NB4 (cell line): Measurements from ENCODE around the gene SYCP2.

ENCODE experiments used
- DNase-seq: peaks from one replicate; pipeline ENCODE4 v3.0.0; 2010; ENCODE audit warnings: low read depth
- H3K4me3 ChIP-seq: one replicate; pipeline ENCODE4 v1.5.1; 2011; ENCODE audit warnings: mild to moderate bottlenecking, low read depth, low read length, moderate library complexity
- MYC ChIP-seq: IDR thresholded peaks from 2 replicates; pipeline ENCODE4 v1.6.1; 2011; ENCODE audit warnings: low read depth, low read length
- POLR2A ChIP-seq: IDR thresholded peaks from 2 replicates; pipeline ENCODE4 v1.6.1; 2011; ENCODE audit warnings: mild to moderate bottlenecking; ENCODE audit not compliant: insufficient read length; ENCODE audit errors: extremely low read depth
- TF ChIP-seq, protein P1 (sequence below): IDR thresholded peaks from one replicate; pipeline ENCODE4 v1.5.1; 2012; ENCODE audit warnings: low read depth, low read length
- TF ChIP-seq, protein P2 (sequence below): IDR thresholded peaks from 2 replicates; pipeline ENCODE4 v1.6.1; 2011; ENCODE audit warnings: low read depth, low read length

Gene SYCP2

DNA sequence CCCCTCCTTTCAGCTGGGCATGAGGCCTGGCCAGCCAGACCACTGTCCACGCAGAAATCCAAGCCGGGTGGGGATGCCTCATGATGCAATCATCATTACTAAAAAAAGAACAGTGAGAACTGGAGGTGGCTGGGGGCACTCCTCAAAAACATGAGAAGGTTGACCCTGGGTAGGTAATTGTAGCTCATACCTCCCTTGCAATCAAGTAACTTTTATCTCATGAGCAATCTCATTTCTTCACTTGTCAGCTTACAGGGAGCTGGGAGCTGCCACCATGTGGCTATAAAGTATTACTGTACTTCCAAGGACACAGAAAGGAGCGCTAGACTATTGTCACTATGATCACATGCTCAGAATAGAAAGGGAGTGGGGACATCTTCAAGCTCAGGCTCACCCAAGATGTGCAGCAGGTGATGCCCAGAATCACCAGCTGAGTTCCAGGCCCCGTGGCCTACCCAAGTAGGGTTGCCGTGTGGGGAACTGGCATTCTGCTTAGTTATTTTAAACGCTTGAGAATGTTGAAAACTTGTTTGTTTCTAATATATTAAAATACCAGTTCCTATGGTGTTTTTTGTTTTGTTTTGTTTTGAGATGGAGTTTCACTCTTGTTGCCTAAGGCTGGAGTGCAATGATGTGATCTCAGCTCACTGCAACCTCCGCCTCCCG, 21.8 kb upstream of the SYCP2 start:
- H3K4me3 ChIP-seq: no peak overlapping the region
- DNase-seq: peak; percentile 63

DNA sequence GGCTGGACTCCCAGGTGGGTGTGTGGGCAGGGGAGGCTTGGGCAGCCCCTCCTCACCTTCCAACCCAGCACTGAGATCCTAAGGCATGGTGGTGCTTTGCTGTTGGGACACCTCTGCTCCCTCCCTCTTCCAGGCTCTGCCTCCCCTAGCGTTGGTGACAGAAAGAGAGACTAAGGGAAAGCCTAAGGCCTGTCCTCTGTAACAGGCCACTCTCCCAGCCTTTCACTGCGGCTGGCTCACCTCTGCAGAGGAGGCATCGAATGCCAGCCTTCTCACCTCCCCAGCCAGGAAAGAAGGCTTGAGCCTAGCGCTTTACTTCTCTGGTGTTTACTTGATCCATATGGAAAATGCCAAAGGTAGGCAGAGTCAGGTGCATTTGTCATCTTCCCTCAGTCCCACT, 21.3 kb upstream of the SYCP2 start:
- TF ChIP-seq, protein P1, sequence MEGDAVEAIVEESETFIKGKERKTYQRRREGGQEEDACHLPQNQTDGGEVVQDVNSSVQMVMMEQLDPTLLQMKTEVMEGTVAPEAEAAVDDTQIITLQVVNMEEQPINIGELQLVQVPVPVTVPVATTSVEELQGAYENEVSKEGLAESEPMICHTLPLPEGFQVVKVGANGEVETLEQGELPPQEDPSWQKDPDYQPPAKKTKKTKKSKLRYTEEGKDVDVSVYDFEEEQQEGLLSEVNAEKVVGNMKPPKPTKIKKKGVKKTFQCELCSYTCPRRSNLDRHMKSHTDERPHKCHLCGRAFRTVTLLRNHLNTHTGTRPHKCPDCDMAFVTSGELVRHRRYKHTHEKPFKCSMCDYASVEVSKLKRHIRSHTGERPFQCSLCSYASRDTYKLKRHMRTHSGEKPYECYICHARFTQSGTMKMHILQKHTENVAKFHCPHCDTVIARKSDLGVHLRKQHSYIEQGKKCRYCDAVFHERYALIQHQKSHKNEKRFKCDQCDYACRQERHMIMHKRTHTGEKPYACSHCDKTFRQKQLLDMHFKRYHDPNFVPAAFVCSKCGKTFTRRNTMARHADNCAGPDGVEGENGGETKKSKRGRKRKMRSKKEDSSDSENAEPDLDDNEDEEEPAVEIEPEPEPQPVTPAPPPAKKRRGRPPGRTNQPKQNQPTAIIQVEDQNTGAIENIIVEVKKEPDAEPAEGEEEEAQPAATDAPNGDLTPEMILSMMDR: no peak
- TF ChIP-seq POLR2A (no peak), MYC (no peak)
- TF ChIP-seq, protein P2, sequence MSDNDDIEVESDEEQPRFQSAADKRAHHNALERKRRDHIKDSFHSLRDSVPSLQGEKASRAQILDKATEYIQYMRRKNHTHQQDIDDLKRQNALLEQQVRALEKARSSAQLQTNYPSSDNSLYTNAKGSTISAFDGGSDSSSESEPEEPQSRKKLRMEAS: no peak
- no peak overlapping the region for H3K4me3 ChIP-seq
- DNase-seq: no peak

More for the DNA sequence above, 21.8 kb upstream of the SYCP2 start:
- TF ChIP-seq, protein P1: peak; percentile 52
- TF ChIP-seq, protein P2: peak; percentile 61; the same call in 1 of the 2 replicates
- TF ChIP-seq POLR2A (no peak), MYC (peak; percentile 61; the same call in 1 of the 2 replicates)

DNA sequence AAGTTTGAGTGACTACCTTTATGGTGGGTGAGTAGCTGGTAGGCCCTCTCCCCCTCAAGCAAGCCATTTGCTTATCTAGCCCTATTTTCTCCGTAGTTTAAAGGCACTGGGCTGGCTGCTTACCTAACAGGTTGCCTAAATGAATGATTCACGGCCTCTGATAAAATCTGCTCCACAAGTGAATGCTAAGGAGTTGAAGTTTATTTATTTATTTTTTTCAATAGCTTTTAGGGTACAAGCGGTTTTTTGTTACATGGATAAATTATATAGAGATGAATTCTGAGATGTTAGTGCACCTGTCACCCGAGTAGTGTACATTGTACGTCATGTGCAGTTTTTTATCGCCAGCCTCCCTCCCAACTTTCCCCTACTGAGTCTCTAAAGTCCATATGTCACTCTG, 16.5 kb upstream of the SYCP2 start:
- no peak for DNase-seq
- no peak for TF ChIP-seq MYC
- TF ChIP-seq, protein P1: no peak
- H3K4me3 ChIP-seq: no peak overlapping the region

DNA sequence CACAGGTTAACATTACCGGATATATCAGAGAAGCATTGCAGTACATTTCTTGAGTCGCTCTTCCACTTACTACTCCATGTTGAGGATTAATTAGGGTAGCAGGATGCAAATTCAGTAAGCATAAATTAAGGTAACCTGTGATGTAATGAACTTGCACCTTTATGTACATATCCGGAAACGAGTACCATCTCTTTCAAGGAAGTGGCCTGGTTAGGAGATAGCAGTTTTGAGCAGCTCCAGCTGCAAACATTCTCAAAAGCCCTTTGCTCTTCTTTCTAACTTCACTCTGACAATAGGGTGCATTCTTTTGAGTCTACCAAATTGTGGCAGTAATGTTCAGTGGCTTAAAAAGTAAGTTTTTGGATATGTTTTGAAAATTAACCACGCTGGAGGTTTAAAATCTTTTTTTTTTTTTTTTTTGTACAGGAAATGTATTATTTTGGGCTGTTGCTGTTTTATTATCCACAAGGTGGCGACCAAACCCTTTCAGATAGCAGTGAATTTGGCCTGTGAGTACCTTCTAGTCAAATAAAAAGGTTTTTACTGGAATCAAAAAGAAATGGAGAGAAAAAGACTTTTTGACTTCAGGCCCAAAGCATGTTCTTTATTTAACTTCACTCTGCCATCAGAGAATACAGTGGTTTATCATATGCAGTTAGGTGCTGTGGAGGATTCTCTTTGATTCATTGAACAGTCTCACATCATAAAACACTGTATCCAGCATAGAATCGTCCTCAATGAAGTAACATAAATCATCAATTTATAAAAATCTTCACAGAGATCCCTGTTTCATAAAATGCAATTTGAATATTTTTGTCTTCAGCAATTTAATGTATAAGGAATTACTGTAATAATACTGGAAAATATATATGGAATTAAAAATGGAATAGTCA, 15.6 kb upstream of the SYCP2 start:
- DNase-seq: peak; percentile 79
- no peak overlapping the region for H3K4me3 ChIP-seq
- no peak for TF ChIP-seq POLR2A
- TF ChIP-seq, protein P2: no peak
- TF ChIP-seq, protein P1: peak; percentile 53
- TF ChIP-seq MYC: no peak

DNA sequence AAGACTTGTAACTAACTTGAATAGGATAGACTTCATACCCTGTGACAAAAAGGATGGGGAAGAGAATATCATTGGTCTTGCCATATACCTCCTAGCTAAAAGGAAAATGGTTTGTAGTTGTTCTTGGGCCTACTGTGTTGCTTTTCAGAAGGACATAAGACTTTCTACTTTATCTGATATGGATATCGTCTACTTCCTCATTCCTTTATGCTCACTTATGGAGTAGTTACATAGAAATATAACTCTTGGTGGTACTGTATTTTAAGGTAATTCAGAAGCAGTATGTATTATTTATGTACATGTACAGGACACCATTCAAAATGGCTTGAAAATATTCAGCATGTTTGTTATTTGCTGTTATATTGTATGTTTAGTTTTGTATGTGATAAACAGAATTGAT, 14.8 kb upstream of the SYCP2 start:
- TF ChIP-seq, protein P2: 0 out of 2 replicates have a peak, but pooled peaks have one; percentile 7
- TF ChIP-seq, protein P1: no peak
- H3K4me3 ChIP-seq: no peak overlapping the region
- peak; percentile 32 for DNase-seq
